RKO (cell line): ENCODE results near the gene MAD1L1.

Experiments
- DNase-seq: peaks from one replicate; pipeline ENCODE4 v3.0.0-alpha.2; 2016; ENCODE audit warnings: low spot score

Gene MAD1L1

DNA sequence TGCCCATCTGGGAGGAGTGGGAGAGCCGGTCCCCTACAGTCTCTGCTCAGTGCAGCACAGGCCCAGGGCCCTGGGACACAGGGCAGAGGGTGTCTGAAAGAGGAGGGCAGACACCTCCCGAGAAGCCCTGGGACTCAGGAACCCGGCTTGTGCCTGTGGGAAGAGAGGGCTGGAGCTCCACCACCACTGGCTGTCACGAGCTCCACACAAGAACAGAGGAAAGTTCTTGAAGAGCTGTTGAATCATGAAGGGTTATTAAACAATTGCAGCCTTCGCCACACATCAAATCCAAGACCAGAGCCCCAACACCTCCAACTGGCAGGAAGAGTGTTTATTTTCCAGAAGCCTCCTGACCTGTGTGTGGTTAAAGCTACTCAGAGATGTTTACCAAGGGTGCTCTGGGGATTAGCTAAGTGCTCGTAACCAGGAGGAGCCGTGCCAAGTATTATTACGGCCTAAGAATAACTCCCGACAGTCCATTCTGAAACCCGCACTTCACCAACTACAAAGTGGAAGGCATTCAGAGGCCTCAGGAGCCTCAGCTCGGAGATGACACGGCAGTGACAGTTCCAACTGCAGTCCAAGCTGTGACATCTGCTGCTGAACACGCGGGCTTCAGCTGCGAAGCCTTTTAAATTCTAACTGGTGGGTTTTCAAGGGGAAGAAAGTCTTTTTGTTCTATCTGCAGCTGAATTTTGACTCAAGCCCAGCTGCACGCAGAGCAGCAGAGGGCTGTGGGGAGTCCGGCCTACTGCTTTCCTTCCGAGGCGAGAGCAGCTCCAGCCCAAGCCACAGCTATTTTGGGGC lies 75.1 kb downstream of the MAD1L1 start:
- DNase-seq: no peak

- DNase-seq: no peak
Observed at GRCh38 chr7:2156756-2157472, 75.8 kb downstream of the MAD1L1 start.

DNA sequence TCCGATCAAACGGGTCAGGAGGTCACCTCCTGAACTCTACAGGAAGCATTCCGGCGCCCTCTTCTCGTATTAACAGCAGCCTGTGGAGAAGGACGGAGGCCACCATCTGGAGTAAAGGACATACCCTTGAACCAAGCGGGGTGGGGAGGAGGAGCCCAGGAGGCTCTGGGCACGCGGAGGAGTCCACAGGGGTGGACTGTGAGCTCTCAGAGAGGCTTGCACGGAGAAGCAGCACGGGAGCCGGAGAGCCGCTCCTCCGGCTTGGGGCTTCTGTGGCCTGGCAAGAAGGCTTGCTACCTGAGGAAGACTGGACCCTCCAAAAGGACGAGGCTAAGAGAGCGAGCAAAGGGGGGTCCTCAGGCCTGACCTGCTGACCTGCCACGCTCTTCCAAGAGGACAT lies 77.9 kb downstream of the MAD1L1 start:
- DNase-seq: no peak

DNA sequence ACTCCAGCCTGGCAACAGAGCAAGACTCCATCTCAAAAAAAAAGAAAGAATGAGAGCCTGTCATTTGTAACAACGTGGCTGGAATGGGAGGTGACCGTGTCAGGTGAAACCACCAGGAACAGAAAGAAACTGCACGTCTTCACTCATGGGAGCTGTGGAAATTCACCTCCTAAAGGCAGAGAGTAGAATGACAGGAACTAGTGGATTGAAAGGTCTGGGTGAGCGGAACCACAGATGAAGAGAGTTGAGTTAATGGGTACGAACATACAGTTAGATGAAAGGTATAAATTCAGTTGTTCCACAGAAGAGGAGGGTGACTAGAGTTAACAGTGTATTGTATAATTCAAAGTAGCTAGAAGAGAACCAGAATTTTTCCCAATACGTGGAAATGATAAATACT lies 78.6 kb downstream of the MAD1L1 start:
- no peak for DNase-seq

DNA sequence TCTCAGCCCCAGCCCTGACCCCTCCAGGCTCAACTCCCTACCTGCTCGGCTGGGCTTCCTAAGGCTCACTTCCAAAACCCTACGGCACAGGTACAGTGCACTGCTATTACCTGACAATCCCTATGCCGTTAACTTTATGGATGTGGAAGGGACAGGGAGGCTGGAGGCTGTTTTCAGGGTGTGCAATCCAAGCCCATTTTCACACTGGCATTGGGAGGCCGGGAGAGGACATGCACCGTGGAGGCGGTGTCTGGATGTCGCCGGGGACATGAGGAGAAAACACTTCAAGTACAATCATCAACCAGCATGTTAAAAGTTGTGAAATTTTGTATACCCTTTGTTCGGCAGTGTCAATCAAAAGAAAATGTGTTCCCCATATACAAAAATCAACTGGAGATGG lies 80.1 kb downstream of the MAD1L1 start:
- DNase-seq: no peak

GRCh38 chr7:2151801-2152612 lies 80.7 kb downstream of the MAD1L1 start:
- DNase-seq: no peak

- no peak for DNase-seq
Observed at GRCh38 chr7:2151237-2151636, 81.5 kb downstream of the MAD1L1 start.

- DNase-seq: no peak
Observed at GRCh38 chr7:2150445-2150815, 82.3 kb downstream of the MAD1L1 start.

DNA sequence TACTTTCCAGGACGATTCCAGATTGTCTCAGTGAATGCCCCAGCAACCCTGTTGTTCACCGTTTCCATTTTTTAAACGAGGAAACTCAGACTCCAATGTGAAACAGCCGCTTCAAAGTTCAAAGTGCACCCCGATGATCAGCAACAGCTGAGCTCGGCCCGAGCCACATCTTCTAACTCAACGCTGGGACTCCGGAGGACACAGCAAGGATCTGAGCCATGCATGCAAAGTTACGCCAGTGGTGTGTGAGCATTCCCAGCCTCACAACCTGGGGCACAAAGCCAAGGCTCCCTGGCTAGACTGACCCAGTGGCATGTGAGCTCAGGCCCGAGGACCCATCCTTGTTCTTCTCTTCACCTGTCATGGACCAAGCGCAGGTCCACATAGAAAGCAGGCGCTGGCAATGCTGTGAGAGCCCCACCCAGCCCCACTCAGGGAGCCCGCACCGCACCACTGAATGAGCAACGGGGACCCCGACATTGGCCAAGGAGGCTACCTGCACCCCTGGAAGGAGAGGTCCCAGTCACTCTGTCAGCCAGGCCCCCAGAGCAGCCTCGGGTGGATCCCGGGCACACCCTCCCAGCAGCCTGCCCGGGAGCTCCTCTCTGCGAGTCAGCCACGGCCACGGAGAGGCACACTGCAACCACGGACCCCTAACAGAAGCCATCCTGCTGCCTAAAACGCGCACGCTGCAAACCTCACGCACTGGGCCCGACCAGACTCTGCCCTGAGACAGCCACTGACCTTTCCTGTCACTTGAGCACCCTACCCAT lies 82.9 kb downstream of the MAD1L1 start:
- no peak for DNase-seq

DNA sequence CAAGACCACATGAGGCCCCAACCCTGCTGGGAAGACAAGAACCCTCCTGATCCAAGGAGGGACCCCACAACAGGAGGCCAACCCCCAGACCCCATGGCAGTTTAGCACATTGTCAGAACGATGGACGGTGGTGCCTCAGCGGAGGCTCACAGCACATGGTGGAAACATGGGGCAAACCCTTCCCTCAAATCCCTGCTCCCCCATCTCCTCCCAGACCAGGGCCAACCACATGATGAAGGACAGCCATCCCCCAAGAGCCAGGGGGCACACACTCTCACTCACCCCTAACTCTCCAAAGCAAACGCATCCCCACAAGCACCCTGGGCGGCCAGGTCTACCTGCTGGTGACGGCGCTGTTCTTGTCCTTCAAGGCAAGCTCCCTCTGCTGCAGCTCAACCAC lies 83.9 kb downstream of the MAD1L1 start:
- DNase-seq: no peak

- no peak for DNase-seq
Observed at GRCh38 chr7:2148189-2148588, 84.6 kb downstream of the MAD1L1 start.

- DNase-seq: no peak
Observed at GRCh38 chr7:2146676-2147472, 85.9 kb downstream of the MAD1L1 start.

- DNase-seq: no peak
Observed at GRCh38 chr7:2145835-2146580, 86.7 kb downstream of the MAD1L1 start.

- DNase-seq: no peak
Observed at GRCh38 chr7:2144926-2145325, 87.8 kb downstream of the MAD1L1 start.

- no peak for DNase-seq
Observed at GRCh38 chr7:2143981-2144595, 88.7 kb downstream of the MAD1L1 start.

DNA sequence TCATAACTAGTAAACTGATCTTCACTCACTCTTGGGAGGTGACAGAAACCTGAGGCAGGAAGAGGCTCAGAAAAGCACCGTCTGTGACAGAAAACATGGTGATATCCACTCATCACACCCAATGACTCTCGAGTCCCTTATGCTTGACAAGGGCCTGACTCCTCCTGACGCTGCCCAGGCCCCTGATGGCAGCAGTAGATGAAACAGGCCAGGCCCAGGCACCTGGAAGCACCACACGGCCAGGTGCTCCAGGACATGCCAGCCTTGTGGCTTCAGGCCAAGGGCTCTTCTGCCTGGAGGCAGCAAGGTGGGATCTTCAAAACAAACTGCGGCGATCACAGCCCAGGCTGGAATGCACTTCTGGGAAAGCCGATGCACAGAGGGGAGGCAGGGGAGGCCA lies 89.3 kb downstream of the MAD1L1 start:
- DNase-seq: no peak

- no peak for DNase-seq
Observed at GRCh38 chr7:2142386-2142785, 90.4 kb downstream of the MAD1L1 start.

DNA sequence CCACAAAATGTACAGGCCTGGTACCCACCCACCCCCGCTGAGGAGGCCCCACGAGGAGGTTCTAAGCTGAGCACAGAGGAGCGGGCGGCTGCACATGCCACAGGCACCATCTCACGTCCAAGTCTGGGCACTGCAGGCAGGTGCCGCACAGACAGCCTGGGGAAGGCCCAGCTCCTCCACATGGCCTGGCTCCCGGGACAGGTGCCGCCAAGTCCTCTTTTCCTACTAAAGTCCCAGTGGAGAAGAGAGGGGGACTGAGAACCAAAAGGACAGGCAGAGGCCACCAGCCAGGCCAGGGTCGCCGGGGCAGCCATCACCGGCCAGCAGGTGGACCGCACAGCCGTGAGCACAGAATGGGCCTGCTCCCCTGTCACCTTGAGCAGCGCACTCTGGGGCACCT lies 91.1 kb downstream of the MAD1L1 start:
- no peak for DNase-seq

GRCh38 chr7:2141021-2141410 lies 91.7 kb downstream of the MAD1L1 start:
- no peak for DNase-seq
